Sigmoid colon (tissue), 3 donors: ENCODE results near the gene ATXN1.

Experiments
- POLR2A ChIP-seq, 2 donors: fragments of 450-650 bp; IDR thresholded peaks; one replicate each; pipeline ENCODE4 v1.6.1; 2016; ENCODE audit warnings: antibody characterized with exemption in 2 of 2, mild to moderate bottlenecking in 2 of 2, moderate library complexity in 2 of 2
- TF ChIP-seq, protein P1 (sequence below), 4 experiments: fragments of 450-650 bp in 3 of 4; fragments of 200-600 bp in 1 of 4; IDR thresholded peaks; one replicate each; pipeline ENCODE4 v1.5.1; 2016 to 2019; ENCODE audit warnings: antibody characterized with exemption in 4 of 4, mild to moderate bottlenecking in 3 of 4, moderate library complexity in 2 of 4

DNA sequence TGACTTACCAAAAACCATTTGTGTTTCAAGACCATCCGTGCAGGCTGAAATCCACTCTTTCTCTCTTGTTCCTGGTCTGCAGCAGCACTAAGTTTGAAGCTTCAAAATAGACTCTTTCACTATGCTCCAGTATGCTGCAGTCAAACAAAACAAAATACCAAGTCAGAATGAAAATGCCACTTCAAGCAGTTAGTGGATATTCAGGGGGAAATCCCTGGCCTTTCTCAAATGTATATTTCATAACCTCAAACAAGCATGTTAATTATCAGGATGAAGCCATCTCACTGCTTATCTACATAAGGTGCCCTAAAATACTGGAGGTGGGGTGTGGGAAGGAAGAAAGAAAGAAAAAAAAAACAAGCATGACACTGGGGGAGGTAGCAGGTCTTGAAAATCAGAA is 103.5 kb downstream of the ATXN1 start:
- TF ChIP-seq POLR2A (IDR thresholded peaks at IDR 0.05), result no peak
- TF ChIP-seq, protein P1, sequence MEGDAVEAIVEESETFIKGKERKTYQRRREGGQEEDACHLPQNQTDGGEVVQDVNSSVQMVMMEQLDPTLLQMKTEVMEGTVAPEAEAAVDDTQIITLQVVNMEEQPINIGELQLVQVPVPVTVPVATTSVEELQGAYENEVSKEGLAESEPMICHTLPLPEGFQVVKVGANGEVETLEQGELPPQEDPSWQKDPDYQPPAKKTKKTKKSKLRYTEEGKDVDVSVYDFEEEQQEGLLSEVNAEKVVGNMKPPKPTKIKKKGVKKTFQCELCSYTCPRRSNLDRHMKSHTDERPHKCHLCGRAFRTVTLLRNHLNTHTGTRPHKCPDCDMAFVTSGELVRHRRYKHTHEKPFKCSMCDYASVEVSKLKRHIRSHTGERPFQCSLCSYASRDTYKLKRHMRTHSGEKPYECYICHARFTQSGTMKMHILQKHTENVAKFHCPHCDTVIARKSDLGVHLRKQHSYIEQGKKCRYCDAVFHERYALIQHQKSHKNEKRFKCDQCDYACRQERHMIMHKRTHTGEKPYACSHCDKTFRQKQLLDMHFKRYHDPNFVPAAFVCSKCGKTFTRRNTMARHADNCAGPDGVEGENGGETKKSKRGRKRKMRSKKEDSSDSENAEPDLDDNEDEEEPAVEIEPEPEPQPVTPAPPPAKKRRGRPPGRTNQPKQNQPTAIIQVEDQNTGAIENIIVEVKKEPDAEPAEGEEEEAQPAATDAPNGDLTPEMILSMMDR (IDR thresholded peaks at IDR 0.05), result no peak
